Middle frontal gyrus (tissue), 1 donor: ENCODE results near the gene MRPL11.
A peak's percentile ranks its signal among the peaks of the same experiment; 100 is the strongest.
"Not testable (repeated sequence)": the region's sequence is repeated elsewhere in the genome, so short reads cannot be mapped to it uniquely, and the experiment has no call there.

Source experiments
- DNase-seq: peaks from one replicate; pipeline ENCODE4 v3.0.0-alpha.2; 2015; ENCODE audit warnings: low spot score; ENCODE audit errors: extremely low spot score

Gene MRPL11

DNA sequence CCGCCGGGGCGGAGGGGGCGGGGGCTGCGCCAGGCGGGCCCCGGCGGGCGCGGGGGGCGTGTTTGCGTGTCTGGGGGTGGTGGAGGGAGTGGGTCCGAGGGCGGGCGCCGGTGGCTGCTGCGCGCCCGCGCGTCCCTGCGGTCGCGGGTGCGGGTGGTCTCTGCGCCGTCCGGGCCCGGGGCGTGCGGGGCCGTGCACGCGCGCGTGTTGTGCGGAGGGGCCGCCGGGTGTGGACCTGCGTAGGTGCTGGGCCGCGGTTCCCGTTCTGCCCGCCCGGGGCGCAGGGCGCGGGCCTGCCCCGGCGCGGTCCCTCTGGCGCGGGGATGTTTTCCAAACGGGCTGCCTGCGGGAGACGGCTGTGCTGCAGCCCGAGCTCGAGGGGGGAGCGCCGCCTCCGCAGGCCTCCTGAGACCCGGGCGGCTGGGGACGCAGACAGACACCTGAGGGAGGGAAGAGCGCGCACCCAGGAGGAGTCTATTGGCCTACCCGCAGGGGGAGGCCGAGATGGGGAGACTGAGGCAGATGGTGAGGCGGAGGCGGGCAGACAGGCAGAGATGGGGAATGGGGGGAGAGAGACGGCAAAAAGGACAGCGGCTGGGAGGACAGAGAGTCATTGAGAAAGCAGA lies 28.5 kb upstream of the MRPL11 start:
- DNase-seq: no peak

DNA sequence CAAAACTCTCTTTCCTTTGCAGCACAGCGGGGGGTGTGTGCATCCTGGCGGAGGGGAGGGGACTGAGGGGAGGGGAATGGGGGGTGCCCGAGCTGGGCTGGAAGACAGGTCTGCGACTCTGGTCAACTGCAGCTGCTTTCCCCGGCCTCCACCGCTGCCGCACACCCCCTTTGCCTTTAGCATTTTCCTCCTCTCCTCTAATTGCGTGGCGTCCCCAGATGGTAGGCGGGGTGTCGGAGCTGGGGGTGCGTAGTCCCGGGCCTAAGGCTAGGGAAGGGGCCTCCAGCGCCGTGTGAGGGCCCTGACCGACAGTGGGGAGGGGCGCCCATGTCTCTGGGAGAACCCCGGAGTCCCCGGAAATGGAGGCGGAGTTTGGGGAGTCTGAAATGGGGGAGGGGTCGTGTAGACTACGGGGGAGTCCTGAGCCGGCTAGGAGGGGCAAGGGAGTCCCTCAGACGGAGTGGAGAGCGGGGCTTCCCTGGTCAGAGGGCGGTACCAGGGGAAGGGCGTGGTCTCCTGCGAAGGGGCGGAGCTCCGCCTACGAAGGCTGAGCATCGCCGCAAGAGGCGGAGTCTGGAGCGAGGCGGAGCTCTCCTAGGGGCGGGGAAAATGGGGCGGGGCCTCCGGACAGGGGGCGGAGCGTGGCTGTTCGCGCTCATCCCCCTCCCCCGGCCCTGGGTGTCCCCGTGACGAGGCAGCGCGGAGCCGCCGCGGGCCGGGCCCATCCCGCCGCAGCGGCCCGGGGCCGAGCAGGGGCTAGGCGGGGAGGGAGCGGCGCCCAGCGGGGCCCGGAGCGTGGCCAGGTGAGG lies 27.8 kb upstream of the MRPL11 start, which contains the start of gene PELI3:
Gene PELI3 (plus strand): TSS at position 681 of the 809 bp plus-strand sequence. CDS start 1,224 bp downstream, outside the sequence.
- peak; percentile 79 for DNase-seq

DNA sequence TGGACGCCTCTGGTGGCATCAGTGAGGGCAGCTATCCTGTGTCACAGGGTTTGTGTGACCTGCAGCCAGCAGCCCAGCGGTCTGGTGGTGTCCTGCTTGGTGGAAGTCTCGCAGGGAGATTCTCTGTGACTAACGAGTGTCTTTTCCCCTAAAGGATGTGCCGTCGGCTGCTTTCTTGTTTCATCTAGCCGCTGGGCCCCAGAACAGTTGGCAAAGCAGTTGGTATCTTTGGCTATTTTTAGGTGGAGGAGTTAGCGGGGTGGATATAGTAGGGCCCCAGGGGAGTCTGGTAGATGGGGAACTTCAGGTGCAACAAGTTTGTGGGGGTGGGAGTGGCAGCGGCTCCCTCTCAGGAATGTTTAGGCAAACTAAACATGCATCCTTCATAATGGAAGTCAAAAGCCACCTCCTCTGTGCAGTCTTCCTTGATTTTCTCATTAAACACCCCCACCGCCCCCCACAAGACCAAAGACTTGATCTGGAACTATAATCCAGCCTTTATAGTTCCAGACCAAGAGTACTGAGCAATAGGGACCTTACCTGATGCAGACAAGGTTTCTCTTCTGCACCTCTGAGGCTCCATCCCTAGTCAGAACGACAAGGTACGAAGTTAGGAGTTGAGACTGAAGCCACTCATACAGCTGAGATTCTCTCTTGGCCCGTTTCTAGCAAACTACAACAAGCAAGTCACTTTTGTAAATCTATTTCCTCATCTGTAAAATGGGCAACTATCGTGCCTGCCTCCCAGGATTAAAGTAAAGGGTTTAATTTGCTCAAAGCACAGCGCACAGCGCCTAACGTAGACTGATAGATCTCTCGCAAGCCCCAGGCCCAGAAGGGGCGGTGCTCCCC lies 27.0 kb upstream of the MRPL11 start:
- DNase-seq: no peak

DNA sequence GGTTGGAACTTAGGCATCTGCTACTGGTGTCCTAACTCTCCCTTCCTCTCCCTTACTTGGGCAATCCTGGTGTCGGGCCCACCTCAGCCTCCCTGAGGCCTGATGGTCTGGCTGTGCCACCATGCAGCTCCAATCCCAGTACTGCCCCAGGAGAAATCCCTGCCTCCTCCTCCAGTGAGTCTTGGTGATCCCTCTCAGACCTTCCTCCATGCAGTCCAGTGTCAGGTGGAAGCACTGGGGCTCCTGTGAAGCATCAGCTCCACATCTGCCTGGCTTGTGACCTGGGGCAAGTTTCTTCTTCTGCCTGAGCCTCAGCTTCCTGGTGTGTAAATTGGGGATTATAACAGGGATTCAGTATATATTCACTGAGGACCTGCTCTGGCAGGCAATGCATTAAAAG lies 26.3 kb upstream of the MRPL11 start:
- no peak for DNase-seq

DNA sequence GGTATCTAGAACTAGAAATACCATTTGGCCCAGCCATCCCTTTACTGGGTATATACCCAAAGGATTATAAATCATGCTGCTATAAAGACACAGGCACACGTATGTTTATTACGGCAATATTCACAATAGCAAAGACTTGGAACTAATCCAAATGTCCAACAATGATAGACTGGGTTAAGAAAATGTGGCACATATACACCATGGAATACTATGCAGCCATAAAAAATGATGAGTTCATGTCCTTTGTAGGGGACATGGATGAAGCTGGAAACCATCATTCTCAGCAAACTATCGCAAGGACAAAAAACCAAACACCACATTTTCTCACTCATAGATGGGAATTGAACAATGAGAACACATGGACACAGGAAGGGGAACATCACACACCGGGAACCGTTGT lies 25.5 kb upstream of the MRPL11 start:
- not testable (repeated sequence) for DNase-seq

DNA sequence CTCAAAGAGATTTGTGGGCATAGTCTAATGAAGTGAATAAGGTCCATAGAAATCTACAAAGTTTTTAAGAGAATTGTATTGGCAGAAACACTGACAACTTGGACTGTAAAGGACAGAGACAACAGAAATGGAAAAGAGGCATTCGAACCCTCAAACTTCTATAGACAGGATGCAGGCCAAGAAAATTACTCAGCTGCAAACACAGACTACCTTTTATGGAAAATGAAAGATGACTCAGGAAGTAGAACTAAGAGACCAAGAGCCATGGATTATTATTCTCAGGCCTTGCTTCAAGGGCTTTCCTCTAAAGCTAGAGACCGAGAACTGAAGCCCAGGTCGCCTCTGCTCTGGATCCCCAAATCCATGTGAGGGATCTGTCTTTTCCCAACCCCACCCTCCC lies 24.3 kb upstream of the MRPL11 start:
- no peak for DNase-seq

DNA sequence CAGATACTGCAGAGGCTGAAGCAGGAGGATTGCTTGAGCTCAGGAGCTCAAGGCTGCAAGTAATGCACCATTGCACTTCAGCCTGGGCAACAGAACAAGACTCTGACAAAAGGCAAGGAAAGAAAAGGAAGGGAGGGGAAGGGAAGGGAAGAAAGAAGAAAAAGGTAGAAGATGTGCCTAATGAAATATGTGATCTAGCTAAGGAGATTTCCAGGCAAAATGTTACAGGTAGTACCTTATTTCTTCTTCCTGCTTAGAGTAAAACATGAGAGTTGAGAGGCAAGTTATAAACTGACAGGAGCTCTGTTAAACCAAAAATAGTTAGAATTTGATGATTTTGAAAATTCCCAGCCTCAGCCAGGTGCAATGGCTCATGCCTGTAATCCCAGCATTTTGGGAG lies 23.4 kb upstream of the MRPL11 start:
- no peak for DNase-seq

DNA sequence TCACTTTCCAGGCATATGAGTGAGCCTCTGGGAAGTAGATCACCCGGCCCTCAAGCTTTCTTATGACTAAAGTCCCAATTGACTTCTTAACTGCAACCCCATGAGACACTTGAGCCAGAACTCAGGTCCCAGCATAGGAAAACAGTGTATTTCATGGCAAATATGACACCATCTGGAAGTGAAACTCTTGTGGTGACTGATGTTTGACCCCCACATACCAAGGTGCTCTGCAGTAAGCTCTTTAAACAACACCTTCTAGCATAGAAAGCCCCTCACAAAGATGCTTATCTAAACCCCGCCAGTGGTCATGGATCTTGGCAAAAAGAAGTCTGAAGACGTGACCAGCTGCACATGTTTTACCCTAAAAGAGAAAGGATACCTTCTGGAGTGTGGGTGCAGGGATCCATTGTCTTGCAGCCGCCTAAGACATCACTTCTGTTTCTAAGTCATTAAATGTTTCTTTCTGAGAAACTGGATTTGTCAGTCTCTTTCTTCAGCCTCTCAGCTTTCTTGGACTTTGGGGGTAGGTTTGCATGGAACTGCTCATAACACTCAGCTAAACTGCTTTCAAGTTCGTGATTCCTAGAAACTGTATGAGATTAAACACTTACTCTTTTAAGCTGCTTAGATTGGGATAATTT lies 20.6 kb upstream of the MRPL11 start:
- no peak for DNase-seq

DNA sequence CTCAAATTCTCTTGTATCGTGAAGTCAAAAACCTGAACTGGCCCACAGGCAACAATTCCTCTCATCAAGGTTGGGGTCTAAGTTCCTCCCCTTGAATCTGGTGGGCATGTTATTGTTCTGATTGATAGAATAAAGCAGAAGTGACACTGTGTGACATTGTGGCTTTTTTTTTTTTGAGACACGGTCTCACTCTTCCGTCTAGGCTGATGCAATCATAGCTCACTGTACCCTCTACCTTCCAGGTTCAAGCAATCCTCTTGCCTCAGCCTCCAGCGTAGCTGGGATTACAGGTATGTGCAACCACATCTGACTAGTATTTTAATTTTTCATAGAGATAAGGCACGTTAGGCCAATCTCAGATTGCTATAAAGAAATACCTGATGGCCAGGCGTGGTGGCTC lies 19.2 kb upstream of the MRPL11 start:
- no peak for DNase-seq

DNA sequence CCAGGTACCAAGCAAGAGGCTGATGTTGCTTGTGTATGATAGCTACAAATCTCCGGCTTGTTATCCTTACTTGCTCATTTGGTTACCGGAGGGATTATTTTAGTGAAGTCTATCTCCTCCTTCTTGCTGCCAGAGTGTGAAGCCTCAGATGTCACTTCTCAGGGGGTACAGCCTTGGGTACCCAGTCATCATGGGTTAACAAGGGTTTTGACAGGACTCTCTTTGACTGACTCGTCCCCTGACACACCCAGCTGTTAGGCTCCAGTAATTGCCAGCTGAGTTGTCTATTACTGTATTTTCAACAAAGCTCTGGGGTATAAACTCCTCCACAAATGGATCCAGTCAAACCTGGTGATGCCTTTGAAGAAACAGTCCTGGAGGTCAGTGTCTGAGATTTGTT lies 16.2 kb upstream of the MRPL11 start:
- no peak for DNase-seq

DNA sequence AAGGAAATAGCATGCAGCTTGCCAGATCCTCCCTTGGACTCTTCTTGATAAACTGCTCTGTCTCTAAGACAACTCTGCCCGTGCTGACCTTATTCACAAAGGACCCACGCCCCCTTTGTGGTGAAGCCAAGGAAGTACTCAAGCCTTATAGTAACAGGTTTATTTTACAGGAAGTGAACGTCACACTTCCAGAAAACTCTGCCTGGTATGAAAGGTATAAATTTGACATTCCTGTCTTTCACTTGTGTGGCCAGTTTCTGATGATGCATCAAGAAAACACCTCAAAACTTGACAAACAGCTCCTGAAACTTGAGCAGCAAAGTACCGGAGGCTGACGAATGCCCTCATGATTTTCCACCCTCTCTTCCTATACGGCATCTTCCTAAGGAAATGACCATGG lies 15.6 kb upstream of the MRPL11 start:
- DNase-seq: no peak

DNA sequence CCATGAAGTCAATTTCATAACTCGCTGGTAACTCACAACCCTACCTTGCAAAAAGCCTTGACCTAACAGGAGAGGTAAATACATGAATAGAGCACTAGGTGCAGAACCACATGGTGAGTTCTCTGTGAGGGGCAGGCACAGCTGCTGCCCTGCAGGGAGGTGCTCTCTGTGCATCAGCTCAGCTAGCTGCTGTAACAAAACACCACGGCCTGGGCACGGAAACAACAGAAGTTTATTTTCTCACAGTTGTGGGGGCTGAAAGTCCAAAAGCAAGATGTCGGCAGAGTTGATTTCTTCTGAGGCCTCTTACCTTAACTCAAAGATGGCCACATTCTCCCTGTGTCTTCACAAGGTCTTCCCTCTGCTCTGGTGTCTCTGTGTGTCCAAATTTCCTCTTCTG lies 13.0 kb upstream of the MRPL11 start:
- no peak for DNase-seq

DNA sequence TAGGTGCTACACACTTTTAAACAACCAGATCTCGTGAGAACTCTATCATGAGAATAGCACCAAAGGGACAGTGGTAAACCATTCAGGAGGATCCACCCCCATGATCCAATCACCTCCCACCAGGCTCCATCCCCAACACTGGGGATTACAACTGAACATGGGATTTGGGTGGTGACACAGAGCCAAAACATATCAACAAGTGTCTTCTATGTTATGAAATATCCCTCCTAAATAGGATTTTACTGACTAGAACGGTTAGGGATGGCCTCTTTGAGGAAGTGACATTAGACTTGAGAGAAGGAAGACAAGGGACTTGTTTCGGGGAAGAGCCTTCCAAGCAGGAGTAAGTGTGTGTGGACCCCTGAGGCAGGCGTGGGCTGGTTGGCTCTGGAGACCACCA lies 11.9 kb upstream of the MRPL11 start:
- DNase-seq: no peak

DNA sequence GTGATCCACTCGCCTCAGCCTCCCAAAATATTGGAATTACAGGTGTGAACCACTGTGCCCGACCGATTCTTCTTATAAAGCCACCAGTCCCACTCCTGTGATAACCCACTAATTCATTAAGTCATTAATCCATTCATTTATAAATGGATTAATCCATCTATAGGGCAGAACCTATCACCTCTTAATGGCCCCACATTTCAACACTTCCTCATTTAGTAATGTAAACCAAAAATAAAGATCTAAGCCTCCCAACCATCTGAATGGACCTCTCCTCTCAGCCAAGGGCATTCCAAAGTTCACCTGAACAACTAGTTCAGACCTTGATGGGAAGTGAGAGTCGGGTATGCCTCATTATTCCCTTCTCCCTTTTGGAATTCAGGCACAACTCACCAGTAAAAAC lies 9.9 kb upstream of the MRPL11 start:
- DNase-seq: no peak

DNA sequence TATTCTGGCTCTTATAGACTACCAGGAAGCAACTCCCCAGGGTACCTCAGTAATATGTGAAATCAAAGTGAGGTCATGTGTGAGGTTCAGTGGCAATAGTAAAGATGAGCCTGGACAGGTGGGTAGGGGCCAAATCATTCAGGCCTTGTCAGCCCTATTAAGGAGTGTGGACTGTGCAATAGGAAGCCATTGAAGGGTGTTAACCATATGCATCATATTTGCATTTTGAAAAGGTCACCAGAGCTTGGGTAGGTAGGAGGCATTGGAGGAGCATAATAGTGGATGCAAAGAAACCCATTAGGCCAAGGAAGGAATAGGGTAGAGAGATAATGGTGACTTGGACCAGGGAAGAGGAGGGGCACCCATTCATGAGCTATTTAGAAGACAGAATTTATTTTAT lies 8.4 kb upstream of the MRPL11 start:
- DNase-seq: no peak

DNA sequence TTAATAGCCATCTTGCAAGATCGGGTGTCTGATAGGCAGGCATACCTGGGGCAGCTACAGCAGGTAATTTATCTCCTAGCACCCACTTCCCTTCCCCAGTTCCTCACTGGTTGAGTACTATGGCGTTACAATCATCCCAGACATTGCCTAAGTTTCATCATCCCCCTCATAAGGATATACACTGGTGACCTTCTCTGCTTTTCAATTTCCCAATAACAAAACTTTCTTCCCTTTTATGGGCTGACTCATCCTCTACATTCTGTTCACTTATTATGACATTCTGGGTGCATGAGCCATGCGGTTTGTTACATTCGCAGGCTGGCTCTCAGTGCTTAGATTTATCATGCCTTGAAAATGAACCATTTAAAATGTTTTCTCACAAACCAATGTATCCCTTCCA lies 5.0 kb upstream of the MRPL11 start:
- no peak for DNase-seq

DNA sequence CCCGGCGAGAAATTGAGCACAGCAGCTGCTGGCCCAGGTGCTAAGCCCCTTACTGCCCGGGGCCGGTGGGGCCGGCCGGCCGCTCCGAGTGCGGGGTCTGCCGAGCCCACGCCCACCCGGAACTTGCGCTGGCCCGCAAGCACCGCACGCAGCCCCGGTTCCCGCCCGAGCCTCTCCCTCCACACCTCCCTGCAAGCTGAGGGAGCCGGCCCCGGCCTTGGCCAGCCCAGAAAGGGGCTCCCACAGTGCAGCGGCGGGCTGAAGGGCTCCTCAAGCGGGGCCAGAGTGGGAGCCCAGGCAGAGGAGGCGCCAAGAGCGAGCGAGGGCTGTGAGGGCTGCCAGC lies 2.3 kb upstream of the MRPL11 start:
- DNase-seq: not testable (repeated sequence)

DNA sequence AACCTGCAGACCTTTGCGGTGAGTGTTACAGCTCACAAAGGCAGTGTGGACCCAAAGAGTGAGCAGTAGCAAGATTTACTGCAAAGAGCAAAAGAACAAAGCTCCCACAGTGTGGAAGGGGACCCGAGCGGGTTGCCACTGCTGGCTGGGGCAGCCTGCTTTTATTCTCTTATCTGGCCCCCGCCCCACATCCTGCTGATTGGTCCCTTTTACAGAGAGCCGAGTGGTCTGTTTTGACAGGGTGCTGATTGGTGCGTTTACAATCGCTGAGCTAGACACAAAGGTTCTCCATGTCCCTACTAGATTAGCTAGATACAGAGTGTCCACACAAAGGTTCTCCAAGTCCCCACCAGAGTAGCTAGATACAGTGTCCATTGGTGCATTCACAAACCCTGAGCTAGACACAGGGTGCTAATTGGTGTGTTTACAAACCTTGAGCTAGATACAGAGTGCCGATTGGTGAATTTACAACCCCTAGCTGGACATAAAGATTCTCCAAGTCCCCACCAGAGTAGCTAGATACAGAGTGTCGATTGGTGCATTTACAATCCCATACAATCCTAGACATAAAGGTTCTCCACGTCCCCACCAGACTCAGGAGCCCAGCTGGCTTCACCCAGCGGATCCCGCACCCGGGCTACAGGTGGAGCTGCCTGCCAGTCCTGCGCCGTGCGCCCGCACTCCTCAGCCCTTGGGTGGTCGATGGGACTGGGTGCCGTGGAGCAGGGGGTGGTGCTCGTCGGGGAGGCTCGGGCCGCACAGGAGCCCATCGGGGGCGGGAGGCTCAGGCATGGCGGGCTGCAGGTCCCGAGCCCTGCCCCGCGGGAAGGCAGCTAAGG lies 1.7 kb upstream of the MRPL11 start:
- not testable (repeated sequence) for DNase-seq

DNA sequence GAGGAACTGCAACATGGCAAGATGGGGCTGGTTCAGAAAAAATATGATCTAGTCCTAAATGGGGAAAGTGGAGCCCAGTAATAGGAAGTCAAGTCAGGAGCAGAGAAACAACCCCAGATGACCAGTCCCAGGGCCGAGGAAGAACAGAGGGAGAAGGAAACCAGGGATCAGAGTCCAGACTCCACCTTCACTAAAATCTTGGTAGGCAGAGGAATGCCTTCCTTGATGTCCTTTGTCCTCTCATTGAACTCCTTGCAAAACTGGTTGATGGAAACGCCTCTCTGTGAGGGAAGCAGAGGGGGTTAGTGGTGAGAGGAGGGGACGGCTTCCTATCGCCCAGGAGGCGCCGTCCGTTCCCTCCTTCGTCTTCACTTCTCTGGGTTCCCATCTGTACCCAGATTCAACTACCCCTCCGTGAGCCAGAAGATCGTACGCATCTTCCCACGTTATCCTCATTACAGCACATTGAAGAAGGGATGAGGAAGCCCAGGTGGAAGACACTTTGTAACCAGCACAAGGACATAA lies 607 bp downstream of the MRPL11 start:
- DNase-seq: no peak

DNA sequence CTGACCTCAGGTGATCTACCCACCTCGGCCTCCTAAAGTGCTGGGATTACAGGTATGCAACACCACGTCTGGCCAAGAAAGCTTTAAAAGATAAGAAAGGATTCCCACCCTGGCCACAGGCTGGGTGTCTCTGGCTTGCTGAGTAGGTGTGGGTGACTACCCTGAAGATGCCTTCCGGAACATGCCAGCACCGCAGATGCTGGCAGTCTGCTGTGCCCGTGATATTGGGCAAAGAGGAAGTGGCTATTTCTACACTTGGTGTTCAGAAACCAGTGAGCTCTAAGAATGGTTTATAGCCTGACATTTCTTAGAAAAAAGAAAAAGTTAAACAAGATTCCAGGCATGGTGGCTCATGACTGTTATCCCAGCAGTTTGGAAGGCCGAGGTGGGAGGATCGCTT lies 6.1 kb downstream of the MRPL11 start:
- DNase-seq: no peak
